HG02970 (cell line): ENCODE results near the gene NCR3LG1.

ENCODE experiments used
- ATAC-seq: cut with Tn5 transposase; IDR thresholded peaks from one replicate; pipeline ENCODE4 v1.9.1; 2021; ENCODE audit warnings: mild to moderate bottlenecking, moderate library complexity, moderate number of reproducible peaks; ENCODE audit not compliant: unreplicated experiment, low FRiP score

The NCR3LG1 gene, protein sequence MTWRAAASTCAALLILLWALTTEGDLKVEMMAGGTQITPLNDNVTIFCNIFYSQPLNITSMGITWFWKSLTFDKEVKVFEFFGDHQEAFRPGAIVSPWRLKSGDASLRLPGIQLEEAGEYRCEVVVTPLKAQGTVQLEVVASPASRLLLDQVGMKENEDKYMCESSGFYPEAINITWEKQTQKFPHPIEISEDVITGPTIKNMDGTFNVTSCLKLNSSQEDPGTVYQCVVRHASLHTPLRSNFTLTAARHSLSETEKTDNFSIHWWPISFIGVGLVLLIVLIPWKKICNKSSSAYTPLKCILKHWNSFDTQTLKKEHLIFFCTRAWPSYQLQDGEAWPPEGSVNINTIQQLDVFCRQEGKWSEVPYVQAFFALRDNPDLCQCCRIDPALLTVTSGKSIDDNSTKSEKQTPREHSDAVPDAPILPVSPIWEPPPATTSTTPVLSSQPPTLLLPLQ

DNA sequence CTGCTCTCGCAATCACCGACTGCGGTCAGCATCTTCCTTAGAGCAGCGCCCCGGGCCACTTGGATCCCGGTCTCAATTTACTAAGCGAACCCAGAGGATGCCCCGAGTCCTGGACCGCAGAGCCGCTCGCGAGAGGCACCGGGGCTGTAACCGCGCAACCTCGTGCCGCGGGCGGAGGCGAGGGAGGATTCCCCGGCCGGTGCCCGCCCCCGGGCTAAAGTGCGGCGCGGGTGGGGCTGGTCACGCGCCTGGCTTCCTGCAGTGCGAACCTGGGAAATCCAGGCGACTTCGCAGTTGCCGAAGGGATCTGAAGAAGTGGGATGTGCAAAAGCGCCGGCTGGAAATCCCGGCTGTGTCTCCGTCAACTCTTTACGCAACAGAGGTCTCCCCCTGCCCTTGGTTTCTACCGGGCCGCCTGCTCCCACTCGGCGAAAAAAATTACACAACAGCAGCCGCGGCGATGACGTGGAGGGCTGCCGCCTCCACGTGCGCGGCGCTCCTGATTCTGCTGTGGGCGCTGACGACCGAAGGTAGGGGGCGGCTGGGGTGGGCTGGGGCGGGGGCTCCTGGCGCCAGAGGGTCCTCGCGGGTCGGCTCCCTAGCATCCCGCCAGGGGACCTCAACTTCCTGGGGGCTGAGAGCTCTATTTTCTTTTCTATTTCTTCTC is at the start of gene NCR3LG1:
Gene NCR3LG1, plus strand, starts transcription at position 291 of the 667 bp plus-strand sequence. Its CDS starts 170 bp downstream, at position 461.
- no peak for ATAC-seq

- no peak for ATAC-seq
Measured at GRCh38 chr11:17313349-17314231, 38.0 kb upstream of the NCR3LG1 start.

DNA sequence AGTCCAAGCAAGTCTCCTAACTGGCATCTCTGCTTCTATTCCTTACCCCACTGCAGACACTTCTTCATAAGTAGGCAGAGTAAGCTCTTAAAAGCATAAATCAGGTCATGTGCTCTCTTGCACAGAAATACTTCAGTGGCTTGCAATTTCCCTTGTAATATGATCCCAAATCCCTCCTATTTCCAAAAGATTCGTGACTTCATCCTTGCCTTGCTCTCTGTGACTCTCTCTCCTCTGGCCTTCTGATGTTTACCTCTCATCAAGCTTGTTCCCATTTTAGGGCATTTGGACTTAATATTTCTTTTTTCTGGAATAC is 37.4 kb upstream of the NCR3LG1 start:
- no peak for ATAC-seq

GRCh38 chr11:17314904-17315426 is 36.6 kb upstream of the NCR3LG1 start:
- no peak for ATAC-seq

GRCh38 chr11:17328871-17329494 is 22.6 kb upstream of the NCR3LG1 start:
- ATAC-seq = no peak

DNA sequence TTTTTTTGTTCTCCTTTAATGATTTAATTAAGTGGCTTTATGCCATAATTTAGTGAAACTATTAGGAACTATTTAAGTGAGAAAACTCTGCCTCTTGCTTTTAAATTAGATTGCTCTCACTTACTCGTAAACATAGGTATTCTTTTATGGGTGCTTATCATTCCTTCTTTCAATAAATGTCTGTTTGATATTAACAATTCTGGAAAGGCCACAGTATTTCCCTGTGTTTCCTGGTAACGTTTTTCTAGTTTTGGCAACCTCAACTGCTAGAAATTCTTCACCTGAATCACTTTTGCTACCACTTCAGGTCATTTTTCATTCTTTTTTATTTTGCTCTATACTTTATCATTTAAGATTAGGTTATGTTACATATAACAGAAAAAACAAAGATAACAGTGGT is 19.9 kb upstream of the NCR3LG1 start:
- no peak for ATAC-seq

- no peak for ATAC-seq
Measured at GRCh38 chr11:17333799-17334586, 17.6 kb upstream of the NCR3LG1 start.

GRCh38 chr11:17343257-17343656 is 8.3 kb upstream of the NCR3LG1 start:
- no peak for ATAC-seq

DNA sequence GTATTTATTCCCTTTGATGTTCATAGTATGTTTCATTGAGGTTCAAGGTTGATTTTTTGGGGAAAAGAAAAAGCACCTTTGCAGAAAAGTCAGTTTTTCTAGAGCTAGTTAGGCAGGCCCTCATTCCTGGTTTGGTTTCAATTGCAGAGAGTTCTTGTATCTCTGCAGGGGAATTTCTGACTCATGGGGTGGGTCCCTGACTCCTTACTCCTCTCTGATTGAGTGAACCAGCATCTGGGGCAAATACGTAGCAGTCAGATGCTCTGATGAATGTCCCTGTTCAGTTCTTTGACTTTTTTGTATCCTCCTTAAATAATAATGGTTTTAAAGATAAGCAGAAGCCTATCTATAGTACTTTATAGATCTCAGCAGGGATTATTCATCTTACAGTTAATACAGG is 7.7 kb upstream of the NCR3LG1 start:
- no peak for ATAC-seq

- no peak for ATAC-seq
Measured at GRCh38 chr11:17347676-17348075, 3.9 kb upstream of the NCR3LG1 start.

DNA sequence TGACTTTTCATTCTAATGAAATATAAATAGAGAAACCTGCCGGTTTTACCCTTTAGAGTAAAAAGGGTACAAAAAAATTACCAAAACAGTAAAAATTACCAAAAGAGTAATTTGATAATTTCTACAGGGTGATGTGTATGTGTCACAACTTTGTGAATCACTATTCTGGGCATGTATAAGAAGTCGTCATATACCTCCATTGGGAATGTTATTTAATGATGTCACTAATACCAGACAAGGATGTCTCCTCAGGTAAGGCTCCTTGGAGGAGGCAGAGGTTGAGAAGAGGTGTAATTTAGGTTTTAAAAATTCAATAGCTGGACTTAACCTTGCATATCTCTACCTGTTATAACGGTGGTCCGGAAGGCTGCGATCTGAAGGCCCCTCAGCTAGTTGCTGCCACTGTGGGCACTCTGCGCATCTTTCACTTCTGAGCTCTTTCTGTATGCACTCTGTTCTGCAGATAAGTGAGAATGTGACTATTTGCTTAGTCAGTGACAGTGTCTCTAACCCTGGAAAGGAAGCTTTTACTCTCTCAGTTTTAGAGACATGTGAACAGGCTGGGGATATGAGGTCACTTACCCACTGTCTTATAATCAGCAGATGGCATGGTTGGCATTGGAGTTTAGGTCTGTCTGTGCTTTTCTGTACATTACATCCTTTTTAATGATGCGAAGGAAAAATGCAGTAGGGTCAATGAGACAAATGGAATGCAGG is 987 bp upstream of the NCR3LG1 start:
- ATAC-seq = no peak

GRCh38 chr11:17351172-17351509 is 459 bp upstream of the NCR3LG1 start:
- ATAC-seq = no peak

GRCh38 chr11:17352950-17353820 is 1.6 kb downstream of the NCR3LG1 start:
- no peak for ATAC-seq

DNA sequence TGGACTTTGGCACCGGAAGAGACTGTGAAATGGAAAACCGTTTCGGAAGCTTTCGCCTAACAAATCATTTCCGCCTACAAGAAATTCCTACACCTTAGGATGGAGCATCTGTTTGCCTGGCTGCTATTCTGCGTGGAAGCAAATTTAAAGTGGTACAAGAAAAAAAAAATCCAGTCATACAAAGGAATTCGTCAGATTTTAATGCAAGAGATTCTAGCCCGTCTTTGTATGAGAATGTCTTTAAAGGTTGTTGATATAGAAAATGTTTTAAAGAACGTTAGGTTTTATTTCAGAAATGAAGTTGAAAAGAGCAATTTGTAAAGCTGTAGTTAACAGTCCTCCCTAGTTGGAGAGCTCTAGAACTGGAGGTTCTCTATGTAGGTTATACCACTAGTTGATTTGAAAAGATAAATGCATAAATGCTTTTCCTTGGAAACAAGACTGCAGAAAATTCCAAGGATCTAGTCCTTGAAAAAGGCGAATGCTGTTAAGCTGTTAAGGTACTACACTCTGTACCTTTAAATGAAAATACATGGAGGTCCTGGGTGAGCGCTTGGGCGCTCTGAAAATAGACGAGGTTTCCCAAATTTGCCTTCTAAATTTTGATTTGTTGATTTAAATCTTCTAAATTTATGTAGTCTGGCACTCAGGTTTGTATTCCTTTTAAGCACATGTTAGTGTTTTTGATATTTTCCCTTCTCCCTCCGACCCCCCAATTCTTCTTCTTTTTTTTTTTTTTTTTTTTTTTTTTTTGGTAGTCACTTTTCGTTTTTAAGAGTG is 2.4 kb downstream of the NCR3LG1 start:
- no peak for ATAC-seq

- no peak for ATAC-seq
Measured at GRCh38 chr11:17354601-17354991, 3.0 kb downstream of the NCR3LG1 start.

DNA sequence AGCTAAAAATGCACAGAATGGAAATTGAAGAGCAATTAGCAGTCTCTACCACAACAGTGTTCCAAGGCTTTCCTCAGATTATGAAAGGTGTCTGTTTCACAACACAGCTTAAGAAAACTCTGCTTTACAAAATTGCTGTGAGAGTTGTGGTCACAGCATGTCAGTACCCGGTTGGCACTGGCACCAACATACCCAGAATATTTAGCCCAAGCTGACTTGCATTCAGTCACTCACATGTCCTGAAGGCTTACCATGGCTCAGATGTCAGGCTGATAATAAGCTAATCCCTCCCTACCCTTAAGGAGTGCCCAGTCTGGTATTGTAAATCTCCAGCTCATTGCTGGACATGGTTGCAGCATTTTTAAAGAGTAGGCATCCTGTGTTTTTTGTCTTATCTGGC is 14.9 kb downstream of the NCR3LG1 start:
- ATAC-seq = no peak

- no peak for ATAC-seq
Measured at GRCh38 chr11:17368551-17368950, 17.0 kb downstream of the NCR3LG1 start.
